ENCODE results near the gene CRYL1. TPM values are rescaled to one million over a fixed set of nuclear protein-coding genes. Genes with fewer than 3 reads are reported as not detected.

The CRYL1 gene
- total and polyA plus RNA-seq, 2 donors (not counting 1 experiment from before 2014, with no cell fraction given), result 6.5 to 15.1 TPM

DNA sequence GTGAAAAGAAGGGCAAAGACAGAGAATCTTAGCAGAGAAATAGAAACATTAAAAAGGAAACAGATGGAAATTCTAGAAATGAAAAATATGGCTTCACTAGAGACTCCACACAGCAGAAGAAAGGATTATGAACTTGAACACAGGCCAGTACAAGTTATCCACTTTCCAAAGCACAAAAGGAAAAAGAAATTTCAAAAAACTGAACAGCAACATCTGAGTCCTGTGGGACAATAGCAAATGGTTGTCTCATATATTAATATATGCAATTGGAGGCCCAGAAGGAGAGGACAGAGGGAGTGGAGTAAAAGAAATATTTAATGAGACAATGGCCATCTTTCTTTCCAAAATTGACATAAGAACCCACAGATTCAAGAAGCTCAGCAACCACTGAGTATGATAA lies 151.8 kb downstream of the CRYL1 start:
- H2AFZ ChIP-seq (ENCODE audit: insufficient read depth, low read depth, low read length, poor library complexity, severe bottlenecking), result no peak overlapping the region
- DNase-seq (no peak), ATAC-seq (ENCODE audit: low read depth) (no peak)
- TF ChIP-seq EZH2 (IDR thresholded peaks at IDR 0.05; ENCODE audit: borderline replicate concordance, insufficient read depth, low read depth, low read length, poor library complexity, severe bottlenecking), result no peak
- TF ChIP-seq, protein P1, sequence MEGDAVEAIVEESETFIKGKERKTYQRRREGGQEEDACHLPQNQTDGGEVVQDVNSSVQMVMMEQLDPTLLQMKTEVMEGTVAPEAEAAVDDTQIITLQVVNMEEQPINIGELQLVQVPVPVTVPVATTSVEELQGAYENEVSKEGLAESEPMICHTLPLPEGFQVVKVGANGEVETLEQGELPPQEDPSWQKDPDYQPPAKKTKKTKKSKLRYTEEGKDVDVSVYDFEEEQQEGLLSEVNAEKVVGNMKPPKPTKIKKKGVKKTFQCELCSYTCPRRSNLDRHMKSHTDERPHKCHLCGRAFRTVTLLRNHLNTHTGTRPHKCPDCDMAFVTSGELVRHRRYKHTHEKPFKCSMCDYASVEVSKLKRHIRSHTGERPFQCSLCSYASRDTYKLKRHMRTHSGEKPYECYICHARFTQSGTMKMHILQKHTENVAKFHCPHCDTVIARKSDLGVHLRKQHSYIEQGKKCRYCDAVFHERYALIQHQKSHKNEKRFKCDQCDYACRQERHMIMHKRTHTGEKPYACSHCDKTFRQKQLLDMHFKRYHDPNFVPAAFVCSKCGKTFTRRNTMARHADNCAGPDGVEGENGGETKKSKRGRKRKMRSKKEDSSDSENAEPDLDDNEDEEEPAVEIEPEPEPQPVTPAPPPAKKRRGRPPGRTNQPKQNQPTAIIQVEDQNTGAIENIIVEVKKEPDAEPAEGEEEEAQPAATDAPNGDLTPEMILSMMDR (IDR thresholded peaks at IDR 0.05), result no peak
- no peaks in the 10 kb centered on the region for H3K27me3 ChIP-seq (replicated peaks in 1 of 4; ENCODE audit: control extremely low read depth in 1 of 4, control insufficient read depth in 3 of 4, insufficient read depth in 4 of 4, low read length in 3 of 4)
- peaks cover 27% of the 10 kb centered on the region for H3K27me3 Mint-ChIP-seq
- no peaks in the 10 kb centered on the region for H3K36me3 ChIP-seq (replicated peaks in 1 of 2; ENCODE audit: control extremely low read depth in 1 of 2, control insufficient read depth in 1 of 2, extremely low read depth in 1 of 2, insufficient read depth in 2 of 2, low read length in 1 of 2)
- no peak overlapping the region for H3K4me3 ChIP-seq (ENCODE audit: control extremely low read depth in 1 of 5, extremely low read depth in 1 of 5, insufficient read depth in 1 of 5, low read depth in 2 of 5, low read length in 4 of 5)
- no peak overlapping the region for H3K27ac Mint-ChIP-seq
- no peak overlapping the region for H3K9ac ChIP-seq (ENCODE audit: low read length)
- ChIA-PET POLR2A (no interaction called here), CTCF (no interaction called here)
- H3K4me2 ChIP-seq (replicated peaks; ENCODE audit: low read depth, low read length, poor library complexity, severe bottlenecking), result no peak overlapping the region
- no peaks in the 10 kb centered on the region for H3K4me1 ChIP-seq (ENCODE audit: control insufficient read depth in 2 of 2, insufficient read depth in 2 of 2, low read length in 2 of 2)
- H3K4me1 Mint-ChIP-seq, result no peaks in the 10 kb centered on the region
- no peaks in the 10 kb centered on the region for H3K9me3 ChIP-seq (ENCODE audit: control extremely low read depth in 1 of 3, control insufficient read depth in 2 of 3, insufficient read depth in 1 of 3, low read length in 2 of 3)
- H3K27ac ChIP-seq (ENCODE audit: low read length in 2 of 2), result no peak overlapping the region
- H3K4me3 Mint-ChIP-seq, result no peak overlapping the region
- no peaks in the 10 kb centered on the region for H3K79me2 ChIP-seq (ENCODE audit: control insufficient read depth, insufficient read depth, low read length)
- no peaks in the 10 kb centered on the region for H4K20me1 ChIP-seq (ENCODE audit: control insufficient read depth, insufficient read depth, low read length, poor library complexity, severe bottlenecking)
- intact Hi-C loops (cut with micrococcal nuclease), result no loop called here
- H3K9me3 Mint-ChIP-seq (ENCODE audit: insufficient read depth), result no peaks in the 10 kb centered on the region

DNA sequence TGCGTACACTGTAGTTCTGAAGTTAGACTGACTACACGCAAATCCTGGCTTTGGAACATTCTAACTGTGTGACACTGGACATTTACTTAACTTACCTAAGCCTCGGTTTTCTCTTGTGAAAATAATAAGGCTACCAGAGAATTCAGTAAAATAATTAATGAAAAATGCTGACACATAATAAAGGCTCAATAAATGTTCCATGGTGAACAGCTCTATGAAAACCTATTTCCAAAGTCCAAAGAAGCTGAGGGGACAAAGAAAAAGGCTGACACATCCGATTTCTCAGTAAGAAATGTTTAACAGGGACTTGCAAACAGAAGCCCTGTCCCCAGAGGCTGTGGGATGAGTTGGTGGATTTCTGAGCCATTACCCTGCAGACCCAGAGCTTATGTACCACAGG lies 153.8 kb downstream of the CRYL1 start:
- no peak overlapping the region for H3K27ac ChIP-seq (ENCODE audit: low read length in 2 of 2)
- POLR2A ChIA-PET, result no interaction called here
- WGBS (ENCODE audit: insufficient coverage), result 100% methylated on average over 1 of the region's 4 CpGs

More for the DNA sequence above, 153.8 kb downstream of the CRYL1 start:
- no peaks in the 10 kb centered on the region for H3K9me3 Mint-ChIP-seq (ENCODE audit: insufficient read depth)
- Histone ChIP-seq H2AFZ (ENCODE audit: insufficient read depth, low read depth, low read length, poor library complexity, severe bottlenecking) (no peak overlapping the region), H3K4me2 (replicated peaks; ENCODE audit: low read depth, low read length, poor library complexity, severe bottlenecking) (no peak overlapping the region), H4K20me1 (ENCODE audit: control insufficient read depth, insufficient read depth, low read length, poor library complexity, severe bottlenecking) (no peaks in the 10 kb centered on the region), H3K9ac (ENCODE audit: low read length) (no peak overlapping the region), H3K36me3 (replicated peaks in 1 of 2; ENCODE audit: control extremely low read depth in 1 of 2, control insufficient read depth in 1 of 2, extremely low read depth in 1 of 2, insufficient read depth in 2 of 2, low read length in 1 of 2) (no peaks in the 10 kb centered on the region), H3K79me2 (ENCODE audit: control insufficient read depth, insufficient read depth, low read length) (no peaks in the 10 kb centered on the region), H3K4me3 (ENCODE audit: control extremely low read depth in 1 of 5, extremely low read depth in 1 of 5, insufficient read depth in 1 of 5, low read depth in 2 of 5, low read length in 4 of 5) (no peak overlapping the region), H3K27me3 (replicated peaks in 1 of 4; ENCODE audit: control extremely low read depth in 1 of 4, control insufficient read depth in 3 of 4, insufficient read depth in 4 of 4, low read length in 3 of 4) (no peaks in the 10 kb centered on the region), H3K4me1 (ENCODE audit: control insufficient read depth in 2 of 2, insufficient read depth in 2 of 2, low read length in 2 of 2) (no peaks in the 10 kb centered on the region), H3K9me3 (ENCODE audit: control extremely low read depth in 1 of 3, control insufficient read depth in 2 of 3, insufficient read depth in 1 of 3, low read length in 2 of 3) (no peaks in the 10 kb centered on the region)
- no peak for DNase-seq
- CTCF ChIA-PET, result no interaction called here
- H3K4me3 Mint-ChIP-seq, result no peak overlapping the region
- H3K27me3 Mint-ChIP-seq, result peaks cover 32% of the 10 kb centered on the region
- H3K27ac Mint-ChIP-seq, result no peak overlapping the region
- no peak for TF ChIP-seq EZH2 (IDR thresholded peaks at IDR 0.05; ENCODE audit: borderline replicate concordance, insufficient read depth, low read depth, low read length, poor library complexity, severe bottlenecking)
- TF ChIP-seq, protein P1 (IDR thresholded peaks at IDR 0.05), result no peak
- intact Hi-C loops (cut with micrococcal nuclease), result no loop called here
- no peak for ATAC-seq (ENCODE audit: low read depth)
- no peaks in the 10 kb centered on the region for H3K4me1 Mint-ChIP-seq
